ENCODE results near the gene FAM83C.
"Not testable (repeated sequence)": the region's sequence is repeated elsewhere in the genome, so short reads cannot be mapped to it uniquely, and the experiment has no call there.

The FAM83C gene

GRCh38 chr20:35318502-35319157 lies 26.4 kb upstream of the FAM83C start:
- DNase-seq (ENCODE audit: low read depth): no peak

- DNase-seq (ENCODE audit: low read depth): no peak
Observed at GRCh38 chr20:35317416-35318210, 25.4 kb upstream of the FAM83C start.

GRCh38 chr20:35316086-35316485 lies 23.9 kb upstream of the FAM83C start:
- DNase-seq (ENCODE audit: low read depth): no peak

- DNase-seq (ENCODE audit: low read depth): not testable (repeated sequence)
Observed at GRCh38 chr20:35315632-35316020, 23.4 kb upstream of the FAM83C start.

- no peak for DNase-seq (ENCODE audit: low read depth)
Observed at GRCh38 chr20:35314816-35315631, 22.8 kb upstream of the FAM83C start.

GRCh38 chr20:35312318-35312717 lies 20.1 kb upstream of the FAM83C start:
- no peak for DNase-seq (ENCODE audit: low read depth)

GRCh38 chr20:35311822-35312221 lies 19.6 kb upstream of the FAM83C start:
- DNase-seq (ENCODE audit: low read depth): no peak

GRCh38 chr20:35311409-35311808 lies 19.2 kb upstream of the FAM83C start:
- no peak for DNase-seq (ENCODE audit: low read depth)

GRCh38 chr20:35307666-35308653 lies 15.7 kb upstream of the FAM83C start:
- no peak for DNase-seq (ENCODE audit: low read depth)

GRCh38 chr20:35306931-35307517 lies 14.8 kb upstream of the FAM83C start:
- DNase-seq (ENCODE audit: low read depth): no peak

GRCh38 chr20:35305682-35306556 lies 13.7 kb upstream of the FAM83C start:
- no peak for DNase-seq (ENCODE audit: low read depth)

- DNase-seq (ENCODE audit: low read depth): no peak
Observed at GRCh38 chr20:35304956-35305355, 12.7 kb upstream of the FAM83C start.

GRCh38 chr20:35303735-35304491 lies 11.7 kb upstream of the FAM83C start:
- peak; percentile 73 for DNase-seq (ENCODE audit: low read depth)

- DNase-seq (ENCODE audit: low read depth): no peak
Observed at GRCh38 chr20:35303382-35303734, 11.1 kb upstream of the FAM83C start.

- DNase-seq (ENCODE audit: low read depth): no peak
Observed at GRCh38 chr20:35302421-35303335, 10.5 kb upstream of the FAM83C start.

- DNase-seq (ENCODE audit: low read depth): no peak
Observed at GRCh38 chr20:35301426-35301825, 9.2 kb upstream of the FAM83C start.

- no peak for DNase-seq (ENCODE audit: low read depth)
Observed at GRCh38 chr20:35300469-35301262, 8.4 kb upstream of the FAM83C start.
